Naive thymus-derived CD4-positive, alpha-beta T cell (primary cell): ENCODE measurements around the gene PPP1R14D. TPM values are rescaled to one million over a fixed set of nuclear protein-coding genes. Genes with fewer than 3 reads are reported as not detected.

Source experiments
- ATAC-seq: fragments of 150-1000 bp; cut with Tn5 transposase; 2 replicates; pipeline ENCODE4 v1.10.0; 2021; ENCODE audit warnings: mild to moderate bottlenecking, moderate library complexity
- CTCF ChIA-PET: fragments of 350-600 bp; sonication (Branson Sonifier 250); formaldehyde crosslinking; loops from one replicate; lab custom pipeline; 2021; ENCODE audit warnings: antibody characterized with exemption; lab: Charles Lee
- POLR2A ChIA-PET: fragments of 350-600 bp; sonication (Branson Sonifier 250); formaldehyde crosslinking; loops from one replicate; lab custom pipeline; 2021; ENCODE audit warnings: antibody characterized with exemption, inconsistent platforms; lab: Charles Lee
- DNase-seq, 9 donors: peaks; one replicate each; pipeline versions ENCODE4 v3.0.0 to v3.0.0-alpha.2; 2020 to 2022; ENCODE audit warnings: mixed read lengths in 1 of 9
- H3K27ac ChIP-seq: one replicate; pipeline ENCODE4 v1.7.0; 2013; ENCODE audit warnings: mild to moderate bottlenecking, low read depth, low read length, moderate library complexity
- H3K27me3 ChIP-seq, 2 donors: one replicate each; pipeline ENCODE4 v1.7.0; 2013; ENCODE audit warnings: low read length in 2 of 2, mild to moderate bottlenecking in 2 of 2, moderate library complexity in 2 of 2; ENCODE audit not compliant: control insufficient read depth in 2 of 2, insufficient read depth in 2 of 2
- H3K36me3 ChIP-seq, 3 experiments: 1 replicate in 2 of 3; 2 replicates in 1 of 3; pipeline ENCODE4 v1.7.0; 2013; ENCODE audit warnings: low read length in 3 of 3, mild to moderate bottlenecking in 3 of 3, moderate library complexity in 1 of 3; ENCODE audit not compliant: insufficient read depth in 3 of 3, control insufficient read depth in 2 of 3
- H3K4me1 ChIP-seq, 2 donors: one replicate each; pipeline ENCODE4 v1.7.0; 2013; ENCODE audit warnings: low read length in 2 of 2, mild to moderate bottlenecking in 2 of 2, moderate library complexity in 1 of 2; ENCODE audit not compliant: control insufficient read depth in 2 of 2, insufficient read depth in 2 of 2
- H3K4me3 ChIP-seq: 2 replicates; pipeline ENCODE4 v1.7.0; 2013; ENCODE audit warnings: mild to moderate bottlenecking, low read length
- H3K9me3 ChIP-seq, 3 experiments: 1 replicate in 2 of 3; 2 replicates in 1 of 3; pipeline ENCODE4 v1.7.0; 2013; ENCODE audit warnings: low read length in 3 of 3; ENCODE audit not compliant: control insufficient read depth in 2 of 3
- H3K27ac Mint-ChIP-seq, 9 donors: one replicate each; pipeline ENCODE4 v1.8.0; 2020 to 2022; ENCODE audit warnings: mixed read lengths in 9 of 9, mild to moderate bottlenecking in 8 of 9, moderate library complexity in 5 of 9, inconsistent platforms in 2 of 9
- H3K27me3 Mint-ChIP-seq, 5 donors: one replicate each; pipeline ENCODE4 v1.8.0; 2021 to 2022; ENCODE audit warnings: mixed read lengths in 5 of 5, mild to moderate bottlenecking in 1 of 5
- H3K36me3 Mint-ChIP-seq, 5 donors: one replicate each; pipeline ENCODE4 v1.8.0; 2020 to 2022; ENCODE audit warnings: mixed read lengths in 5 of 5, mild to moderate bottlenecking in 3 of 5, inconsistent platforms in 1 of 5
- H3K4me1 Mint-ChIP-seq, 7 donors: one replicate each; pipeline ENCODE4 v1.8.0; 2020 to 2022; ENCODE audit warnings: mixed read lengths in 7 of 7, mild to moderate bottlenecking in 3 of 7, inconsistent platforms in 1 of 7
- H3K4me3 Mint-ChIP-seq, 10 donors: one replicate each; pipeline ENCODE4 v1.8.0; 2020 to 2022; ENCODE audit warnings: mild to moderate bottlenecking in 10 of 10, mixed read lengths in 10 of 10, moderate library complexity in 6 of 10, inconsistent platforms in 2 of 10
- H3K9me3 Mint-ChIP-seq, 11 donors: one replicate each; pipeline ENCODE4 v1.8.0; 2020 to 2022; ENCODE audit warnings: mixed read lengths in 11 of 11, mild to moderate bottlenecking in 4 of 11, inconsistent platforms in 1 of 11, moderate library complexity in 1 of 11
- intact Hi-C, 2 donors: fragments of 100-400 bp; cut with micrococcal nuclease; formaldehyde crosslinking; loops; one replicate each; pipeline ENCODE4 v1.15.1; 2023
- polyA plus RNA-seq, 2 donors: library from polyadenylated mRNA; unstranded; fragments of 300-500 nt; fragmentation: Illumina TruSeq; gene quantifications; one replicate each; pipeline ENCODE4 v1.2.3, GENCODE V29; 2021
- total RNA-seq, 6 experiments: library from RNA in 5 of 6; stranded (reverse) in 5 of 6; gene quantifications; 1 replicate in 5 of 6; 2 replicates in 1 of 6; pipeline ENCODE4 v1.2.3 and lab custom pipeline; 2021 to 2026

PPP1R14D gene
- total and polyA plus RNA-seq, 7 experiments from 2014 or later, result not detected

DNA sequence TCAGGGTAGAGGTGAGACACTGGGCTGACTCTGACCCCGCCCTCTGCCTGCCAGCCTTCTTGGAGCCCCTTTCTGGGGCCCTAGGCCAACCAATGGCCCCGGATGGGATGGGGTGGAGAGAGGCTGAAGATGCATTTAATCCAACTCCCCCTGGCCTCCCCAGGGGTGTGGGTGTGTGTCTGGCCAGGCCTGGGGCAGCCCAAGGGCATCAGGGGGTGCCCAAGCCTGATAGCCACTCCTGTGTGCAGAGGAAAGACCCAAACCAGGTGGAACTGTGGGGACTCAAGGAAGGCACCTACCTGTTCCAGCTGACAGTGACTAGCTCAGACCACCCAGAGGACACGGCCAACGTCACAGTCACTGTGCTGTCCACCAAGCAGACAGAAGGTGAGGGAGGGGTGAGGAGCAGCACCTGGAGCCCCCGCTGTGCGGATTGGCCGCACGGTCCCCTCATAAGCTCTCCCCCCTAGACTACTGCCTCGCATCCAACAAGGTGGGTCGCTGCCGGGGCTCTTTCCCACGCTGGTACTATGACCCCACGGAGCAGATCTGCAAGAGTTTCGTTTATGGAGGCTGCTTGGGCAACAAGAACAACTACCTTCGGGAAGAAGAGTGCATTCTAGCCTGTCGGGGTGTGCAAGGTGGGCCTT is 24.9 kb upstream of the PPP1R14D start:
- Mint-ChIP-seq H3K27ac (no peak overlapping the region), H3K4me1 (peaks cover 0 to 8% (median 5%) of the 10 kb centered on the region in 7 donors), H3K9me3 (no peaks in the 10 kb centered on the region), H3K27me3 (no peaks in the 10 kb centered on the region), H3K4me3 (no peak overlapping the region), H3K36me3 (peaks cover 0 to 3% (median 0%) of the 10 kb centered on the region in 5 donors)
- Histone ChIP-seq H3K4me1 (no peaks in the 10 kb centered on the region), H3K4me3 (no peak overlapping the region), H3K27me3 (no peaks in the 10 kb centered on the region), H3K9me3 (no peaks in the 10 kb centered on the region), H3K36me3 (no peaks in the 10 kb centered on the region), H3K27ac (no peak overlapping the region)
- ATAC-seq, result no peak
- ChIA-PET CTCF (interaction anchor here (0.7 kb wide), 1 partner anchor 479 kb away, joined by 3 read pairs; the partner anchor contains the start of genes NUSAP1 and OIP5), POLR2A (interaction anchor here (0.7 kb wide), 1 partner anchor 54 kb away, joined by 3 read pairs; no protein-coding TSS in a partner anchor)
- intact Hi-C loops, result no loop called here
- no peak for DNase-seq

GRCh38 chr15:40852529-40852928 is 24.0 kb upstream of the PPP1R14D start:
- peaks cover 7 to 12% (median 10%) of the 10 kb centered on the region in 7 donors for H3K4me1 Mint-ChIP-seq
- peaks cover 0 to 3% (median 0%) of the 10 kb centered on the region in 5 donors for H3K36me3 Mint-ChIP-seq
- no peak overlapping the region for H3K4me3 ChIP-seq
- ChIA-PET CTCF (interaction anchor here (0.7 kb wide), 1 partner anchor 480 kb away, joined by 3 read pairs; the partner anchor contains the start of genes NUSAP1 and OIP5), POLR2A (interaction anchor here (0.7 kb wide), 2 partner anchors 37 to 55 kb away, joined by 3 read pairs; no protein-coding TSS in a partner anchor)
- no peak overlapping the region for H3K27ac ChIP-seq
- H3K9me3 Mint-ChIP-seq, result no peaks in the 10 kb centered on the region
- intact Hi-C loops, result no loop called here
- H3K27ac Mint-ChIP-seq, result peak overlapping the region in 2 of 9 donors; percentile 3 to 22
- H3K27me3 ChIP-seq, result no peaks in the 10 kb centered on the region
- no peaks in the 10 kb centered on the region for H3K27me3 Mint-ChIP-seq
- peaks cover 0 to under 1% of the 10 kb centered on the region in 2 donors for H3K4me1 ChIP-seq
- DNase-seq (no peak), ATAC-seq (no peak)
- H3K9me3 ChIP-seq, result no peaks in the 10 kb centered on the region
- H3K36me3 ChIP-seq, result no peaks in the 10 kb centered on the region
- H3K4me3 Mint-ChIP-seq, result no peak overlapping the region

DNA sequence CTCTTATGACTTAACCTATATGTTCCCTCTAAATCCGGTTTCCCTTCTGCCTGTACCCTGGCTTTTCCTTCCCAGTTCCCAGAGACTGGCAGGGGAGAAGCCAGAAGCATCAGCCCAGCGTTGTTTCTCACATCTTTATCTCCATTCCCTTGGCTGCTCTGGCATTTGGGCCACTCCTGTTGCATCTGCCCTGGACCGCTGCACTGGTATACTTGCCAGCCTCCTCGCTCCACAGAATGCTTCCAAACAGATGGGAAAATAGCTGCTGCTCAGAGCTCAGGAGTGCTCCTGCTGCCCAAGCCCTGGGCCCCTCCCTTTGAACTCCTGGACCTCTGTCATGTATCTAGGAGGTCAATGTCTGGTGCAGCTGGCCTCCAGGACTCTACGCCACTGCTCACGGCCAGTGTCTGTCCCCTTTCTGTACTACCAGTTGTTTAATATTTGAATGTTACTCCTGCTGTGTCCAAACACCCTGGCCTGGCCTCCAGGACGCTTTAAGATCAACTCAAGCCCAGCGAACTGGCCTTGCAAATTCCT is 22.1 kb upstream of the PPP1R14D start:
- no peaks in the 10 kb centered on the region for H3K36me3 Mint-ChIP-seq
- H3K4me3 ChIP-seq, result no peak overlapping the region
- H3K27me3 Mint-ChIP-seq, result peaks cover 0 to 1% (median 0%) of the 10 kb centered on the region in 5 donors
- no peaks in the 10 kb centered on the region for H3K9me3 Mint-ChIP-seq
- no peak for DNase-seq
- ATAC-seq, result no peak
- CTCF ChIA-PET, result no interaction called here
- no peak overlapping the region for H3K27ac Mint-ChIP-seq
- H3K9me3 ChIP-seq, result no peaks in the 10 kb centered on the region
- POLR2A ChIA-PET, result interaction anchor here (0.6 kb wide), 1 partner anchor 273 kb away, joined by 5 read pairs; no protein-coding TSS in a partner anchor
- H3K4me1 Mint-ChIP-seq, result peaks cover 7 to 26% (median 23%) of the 10 kb centered on the region in 7 donors
- no peaks in the 10 kb centered on the region for H3K36me3 ChIP-seq
- H3K27ac ChIP-seq, result no peak overlapping the region
- intact Hi-C loops, result no loop called here
- H3K4me1 ChIP-seq, result peaks cover 0 to 10% of the 10 kb centered on the region in 2 donors
- H3K27me3 ChIP-seq, result no peaks in the 10 kb centered on the region
- H3K4me3 Mint-ChIP-seq, result no peak overlapping the region

- Mint-ChIP-seq H3K27me3 (peaks cover 0 to 19% (median 4%) of the 10 kb centered on the region in 5 donors), H3K4me3 (peak overlapping the region in 7 of 10 donors; percentile 6 to 68 (median 28)), H3K9me3 (no peaks in the 10 kb centered on the region), H3K27ac (peak overlapping the region in 6 of 9 donors; percentile 9 to 68 (median 34)), H3K4me1 (peaks cover 12 to 38% (median 32%) of the 10 kb centered on the region in 7 donors), H3K36me3 (peaks cover 0 to 3% (median 0%) of the 10 kb centered on the region in 5 donors)
- no peak for DNase-seq
- POLR2A ChIA-PET, result no interaction called here
- H3K27ac ChIP-seq, result no peak overlapping the region
- H3K36me3 ChIP-seq, result no peaks in the 10 kb centered on the region
- peaks cover 0 to 15% of the 10 kb centered on the region in 2 donors for H3K4me1 ChIP-seq
- peaks cover 0 to 3% of the 10 kb centered on the region in 2 donors for H3K27me3 ChIP-seq
- ATAC-seq, result peak; percentile 85
- H3K4me3 ChIP-seq, result no peak overlapping the region
- intact Hi-C loops, result no loop called here
- CTCF ChIA-PET, result interaction anchor here (1.7 kb wide), 1 partner anchor 10 kb away, joined by 10 read pairs; no protein-coding TSS in a partner anchor
- H3K9me3 ChIP-seq, result no peaks in the 10 kb centered on the region
Observed at GRCh38 chr15:40847223-40847961, 18.9 kb upstream of the PPP1R14D start.

- H3K27me3 ChIP-seq, result peaks cover 0 to 3% of the 10 kb centered on the region in 2 donors
- intact Hi-C loops, result no loop called here
- peaks cover 0 to 3% (median 0%) of the 10 kb centered on the region in 5 donors for H3K36me3 Mint-ChIP-seq
- no peak for ATAC-seq
- H3K4me3 Mint-ChIP-seq, result peak overlapping the region in 6 of 10 donors; percentile 5 to 68 (median 20)
- H3K36me3 ChIP-seq, result no peaks in the 10 kb centered on the region
- H3K27ac ChIP-seq, result no peak overlapping the region
- CTCF ChIA-PET, result interaction anchor here (1.0 to 1.7 kb wide), 2 partner anchors 10 to 11 kb away, joined by 3 to 10 read pairs; no protein-coding TSS in a partner anchor
- peaks cover 12 to 38% (median 32%) of the 10 kb centered on the region in 7 donors for H3K4me1 Mint-ChIP-seq
- H3K9me3 ChIP-seq, result no peaks in the 10 kb centered on the region
- H3K4me3 ChIP-seq, result no peak overlapping the region
- H3K27me3 Mint-ChIP-seq, result peaks cover 0 to 22% (median 4%) of the 10 kb centered on the region in 5 donors
- POLR2A ChIA-PET, result no interaction called here
- no peak for DNase-seq
- H3K4me1 ChIP-seq, result peaks cover 0 to 15% of the 10 kb centered on the region in 2 donors
- H3K27ac Mint-ChIP-seq, result peak overlapping the region in 5 of 9 donors; percentile 9 to 68 (median 36)
- H3K9me3 Mint-ChIP-seq, result no peaks in the 10 kb centered on the region
Observed at GRCh38 chr15:40846841-40847222, 18.3 kb upstream of the PPP1R14D start.
